Muscle of leg (tissue), 16 donors: ENCODE results near the gene CACNA2D2. TPM values are rescaled to one million over a fixed set of nuclear protein-coding genes. Genes with fewer than 3 reads are reported as not detected.
A peak's percentile ranks its signal among the peaks of the same experiment; 100 is the strongest.

Experiments used
- DNase-seq: peaks from one replicate; pipeline ENCODE4 v3.0.0; 2013
- H3K27ac ChIP-seq: one replicate; pipeline ENCODE4 v1.5.1; 2013; ENCODE audit warnings: mild to moderate bottlenecking, low read length, control low read depth
- H3K27me3 ChIP-seq: one replicate; pipeline ENCODE4 v1.6.1; 2013; ENCODE audit warnings: low read length; ENCODE audit not compliant: control insufficient read depth, insufficient read depth
- H3K36me3 ChIP-seq: one replicate; pipeline ENCODE4 v1.6.1; 2013; ENCODE audit warnings: low read length; ENCODE audit not compliant: control insufficient read depth, insufficient read depth
- H3K4me1 ChIP-seq: one replicate; pipeline ENCODE4 v1.6.1; 2013; ENCODE audit warnings: low read length; ENCODE audit not compliant: control insufficient read depth, insufficient read depth
- H3K4me3 ChIP-seq: one replicate; pipeline ENCODE4 v1.5.1; 2013; ENCODE audit warnings: low read length, control low read depth
- H3K9me3 ChIP-seq: replicated peaks from 2 replicates; pipeline ENCODE4 v1.6.1; 2013; ENCODE audit warnings: low read depth, low read length; ENCODE audit not compliant: control insufficient read depth
- WGBS: methylation state at CpG from one replicate; pipeline ENCODE4 v1.1.5; 2013; ENCODE audit warnings: missing lambda C conversion rate; ENCODE audit not compliant: insufficient coverage; 5-methylcytosine and 5-hydroxymethylcytosine counted together
- long read RNA-seq, 11 donors: transcript quantifications; one replicate each; lab custom pipeline, GENCODE V29; 2026
- polyA plus RNA-seq, 8 donors: library from polyadenylated mRNA; unstranded; fragments of 120-200 nt; gene quantifications; one replicate each; pipeline versions ENCODE4 v1.2.1 to v1.2.3, GENCODE V29; 2013; ENCODE audit warnings: inconsistent platforms in 1 of 8, low replicate concordance in 1 of 8; ENCODE audit not compliant: insufficient read length in 8 of 8, insufficient read depth in 1 of 8
- total RNA-seq: library from RNA; stranded (reverse); fragments of 120-200 nt; gene quantifications from one replicate; pipeline ENCODE4 v1.2.4, GENCODE V29; 2013

CACNA2D2 gene
- 3.0 TPM for total RNA-seq
- 10 to 100 TPM in 3 of 8 donors, 1 to 10 TPM in 5; 6.1 to 12.6 (median 9.4) TPM for polyA plus RNA-seq
- long read RNA-seq, donor 1: 0 reads
- long read RNA-seq, donor 2: 0 reads
- long read RNA-seq, donor 3: 0 reads
- long read RNA-seq, donor 4: 0 reads
- long read RNA-seq, donor 5: 0 reads
- long read RNA-seq, donor 6, full-length matches to known transcripts: 1 of 1 reads
- long read RNA-seq, donor 6, partial matches to known transcripts: 0 of 1 reads
- long read RNA-seq, donor 6, other reads (novel, unspliced or antisense): 0 of 1 reads
- long read RNA-seq, donor 7: 0 reads
- long read RNA-seq, donor 8: 0 reads
- long read RNA-seq, donor 9: 0 reads
- long read RNA-seq, donor 10: 0 reads
- long read RNA-seq, donor 11: 0 reads

DNA sequence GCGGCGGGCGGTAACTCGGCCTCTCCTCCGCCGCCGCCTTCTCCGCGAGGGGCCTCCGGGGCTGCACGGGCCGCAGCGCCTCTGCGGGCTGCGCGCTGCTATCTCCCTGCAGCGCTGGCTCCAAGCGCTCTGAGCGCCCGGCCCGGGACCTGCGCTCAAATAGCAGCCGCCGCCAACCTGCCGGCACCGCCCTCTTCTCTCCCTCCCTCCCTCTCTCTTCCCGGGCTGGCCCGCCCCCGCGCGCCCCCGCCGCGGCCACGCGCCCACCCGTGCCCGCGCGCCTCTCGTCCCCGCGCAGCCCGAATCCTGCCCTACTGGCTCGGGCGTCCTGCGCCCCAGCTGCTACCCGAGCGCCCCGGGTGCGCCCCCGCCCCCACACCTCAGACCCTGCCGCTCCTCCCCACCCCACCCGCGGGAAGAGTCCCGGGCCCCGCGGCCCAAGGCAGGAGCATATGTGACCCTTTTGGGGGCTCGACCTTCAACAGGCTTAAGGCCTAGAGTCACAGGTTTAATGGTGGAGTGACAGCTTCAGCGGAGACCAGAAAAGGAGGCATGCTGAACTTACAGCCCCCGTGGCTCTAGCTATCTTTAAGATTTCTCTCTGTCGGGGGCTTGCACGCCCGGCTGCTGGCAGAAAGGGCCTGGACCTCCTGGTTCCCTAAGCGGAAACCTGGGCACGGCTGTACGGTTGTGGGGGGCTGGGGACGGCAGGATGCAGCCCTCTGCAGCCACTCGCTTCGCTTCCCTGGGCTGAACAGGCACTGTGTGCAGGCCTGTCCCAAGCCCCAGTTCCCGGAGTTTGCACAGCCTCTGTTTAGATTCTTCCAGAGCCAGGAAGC lies at the start of gene CACNA2D2:
CACNA2D2 (minus strand) TSS at position 131 of the 839 bp plus-strand sequence. CDS start 211 bp downstream, outside the sequence.
- Histone ChIP-seq H3K27ac (peak within 1 kb of the TSS; percentile 51), H3K4me1 (peaks cover 16% of the 10 kb centered on the region), H3K27me3 (peaks cover 42% of the 10 kb centered on the region), H3K9me3 (no peaks in the 10 kb centered on the region), H3K4me3 (peak within 1 kb of the TSS; percentile 37), H3K36me3 (no peaks in the 10 kb centered on the region)
- 10% methylated on average over 43 of the region's 71 CpGs for WGBS
- peak; percentile 77 for DNase-seq

DNA sequence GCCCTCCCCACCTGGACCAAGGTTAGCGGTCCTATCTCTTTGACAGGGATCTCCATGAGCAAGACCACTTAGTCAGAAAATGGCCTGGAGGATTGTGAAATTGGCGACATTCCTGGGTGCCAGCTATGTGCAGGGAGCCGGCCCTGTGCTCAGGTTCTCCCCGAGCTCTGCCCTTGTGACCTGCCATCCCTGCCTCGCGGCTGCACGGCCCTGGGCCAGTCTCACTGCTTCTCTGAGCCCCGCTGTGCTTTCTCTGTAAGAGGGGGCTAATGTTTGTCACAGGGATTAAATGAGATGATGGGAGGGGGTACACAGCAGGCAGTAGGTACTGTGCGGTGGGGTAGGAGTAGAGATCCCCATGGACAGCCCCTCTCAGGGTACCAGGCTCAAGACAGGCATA lies 49.2 kb upstream of the CACNA2D2 start:
- Histone ChIP-seq H3K4me3 (no peak overlapping the region), H3K27ac (no peak overlapping the region), H3K4me1 (peaks cover 45% of the 10 kb centered on the region), H3K27me3 (peaks cover 2% of the 10 kb centered on the region), H3K9me3 (no peaks in the 10 kb centered on the region), H3K36me3 (no peaks in the 10 kb centered on the region)
- DNase-seq: no peak
- 69% methylated on average over 3 of the region's 9 CpGs for WGBS

DNA sequence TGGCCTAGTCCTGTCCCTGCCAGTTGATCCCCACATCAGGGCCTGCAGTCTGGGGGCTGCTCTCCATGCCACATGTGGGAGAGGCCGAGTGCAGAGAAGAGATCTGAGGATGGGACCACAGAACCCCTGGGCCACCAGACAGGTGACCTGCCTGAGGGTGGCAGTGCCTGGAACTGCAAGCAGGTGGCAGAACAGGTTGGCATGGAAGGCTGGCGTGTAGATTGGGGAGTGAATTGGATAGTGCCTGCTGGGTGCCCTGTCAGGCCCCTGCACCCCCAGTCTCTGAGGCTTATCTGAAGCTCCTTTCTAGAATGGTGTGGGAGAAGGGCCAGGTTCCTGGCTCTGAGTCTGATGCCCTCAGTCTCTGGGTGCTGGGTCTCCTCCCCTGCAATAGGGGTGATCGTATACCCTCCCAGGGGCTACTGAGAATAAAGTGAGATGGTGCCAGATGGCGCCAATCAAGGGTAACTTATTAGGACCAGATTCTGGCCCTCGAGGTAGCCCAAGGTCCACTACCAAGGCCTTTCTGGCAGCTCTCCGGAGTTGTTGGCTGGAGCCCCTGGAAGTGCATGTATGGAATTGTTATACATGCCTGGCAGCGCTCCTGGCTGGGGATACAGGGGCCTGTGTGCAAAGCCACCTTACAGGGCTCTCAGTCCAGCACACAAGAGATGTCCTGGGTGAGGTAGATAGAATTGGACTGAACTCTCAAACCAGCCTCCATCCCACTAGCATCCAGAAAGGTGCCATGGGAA lies 48.4 kb upstream of the CACNA2D2 start:
- no peak overlapping the region for H3K4me3 ChIP-seq

DNA sequence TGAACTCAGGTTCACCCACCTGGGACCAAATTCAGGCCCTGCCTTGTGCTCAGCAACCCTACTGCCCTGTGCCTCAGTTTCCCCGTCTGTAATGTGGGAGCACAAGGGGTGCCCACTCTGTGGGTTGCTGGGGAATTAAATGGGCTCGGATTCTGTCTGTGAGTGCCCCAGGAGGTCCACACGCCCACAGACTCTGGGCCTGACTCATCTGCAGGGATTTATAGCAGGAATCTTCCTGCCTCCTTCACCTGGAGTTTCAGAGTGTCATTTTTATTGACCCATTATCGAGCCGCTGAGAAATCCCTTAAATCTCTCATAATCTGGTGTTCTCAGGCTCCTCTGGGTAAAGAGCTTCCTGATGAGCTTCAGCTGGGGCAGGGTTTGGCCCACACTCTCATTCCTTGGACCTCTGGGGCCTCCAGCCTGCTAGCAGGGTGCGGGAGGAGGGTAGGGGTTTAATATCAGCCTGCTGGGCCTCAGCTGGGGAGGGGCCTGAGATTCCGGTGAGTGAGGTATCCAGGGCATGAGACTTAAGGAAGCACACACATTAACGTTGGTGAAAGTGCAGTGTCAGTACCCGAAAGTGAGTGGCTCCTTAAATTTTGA lies 47.7 kb upstream of the CACNA2D2 start:
- H3K27me3 ChIP-seq: peaks cover 2% of the 10 kb centered on the region
- H3K27ac ChIP-seq: no peak overlapping the region
- no peaks in the 10 kb centered on the region for H3K9me3 ChIP-seq
- no peaks in the 10 kb centered on the region for H3K36me3 ChIP-seq
- H3K4me1 ChIP-seq: peaks cover 35% of the 10 kb centered on the region
- WGBS: 42% methylated on average over 6 of the region's 9 CpGs
- DNase-seq: peak; percentile 42
- no peak overlapping the region for H3K4me3 ChIP-seq

More for the DNA sequence above, 48.4 kb upstream of the CACNA2D2 start:
- Histone ChIP-seq H3K36me3 (no peaks in the 10 kb centered on the region), H3K4me1 (peaks cover 37% of the 10 kb centered on the region), H3K27me3 (peaks cover 2% of the 10 kb centered on the region), H3K27ac (peak overlapping the region; percentile 13), H3K9me3 (no peaks in the 10 kb centered on the region)
- 72% methylated on average over 3 of the region's 7 CpGs for WGBS
- no peak for DNase-seq

DNA sequence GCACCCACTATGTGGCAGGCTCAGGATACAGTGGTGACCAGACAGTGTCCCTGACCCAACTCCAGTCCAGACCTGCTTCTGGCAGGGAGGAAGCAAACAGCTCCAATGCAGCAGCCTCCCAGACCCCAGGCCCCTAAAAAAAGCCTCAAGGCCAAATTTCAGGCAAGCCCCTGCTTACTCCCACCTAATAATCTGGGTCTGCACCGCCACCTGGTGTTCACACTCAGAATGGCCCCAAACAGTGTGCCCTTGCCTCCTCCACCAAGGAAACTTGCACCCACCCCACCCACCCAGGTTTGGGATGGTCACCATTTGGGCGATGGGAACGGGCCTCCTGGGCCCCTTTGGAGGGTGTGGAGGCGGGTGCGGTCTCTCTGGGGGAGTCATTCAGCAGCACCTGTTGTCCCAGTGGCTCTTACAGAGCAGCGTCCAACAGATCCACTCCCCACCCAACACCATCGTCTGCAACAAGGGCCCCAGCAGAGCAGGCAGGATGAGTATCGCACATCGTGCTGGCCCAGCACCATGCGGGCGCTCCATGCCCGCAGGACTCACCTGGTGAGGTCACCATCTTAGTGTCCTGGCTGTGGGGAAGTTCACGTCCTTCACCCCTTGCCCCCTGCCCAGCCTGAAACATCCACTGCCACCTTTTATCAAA lies 46.8 kb upstream of the CACNA2D2 start:
- DNase-seq: peak; percentile 62
- peaks cover 33% of the 10 kb centered on the region for H3K4me1 ChIP-seq
- no peak overlapping the region for H3K4me3 ChIP-seq
- WGBS: 55% methylated on average over 7 of the region's 13 CpGs
- H3K27ac ChIP-seq: no peak overlapping the region
- peaks cover under 1% of the 10 kb centered on the region for H3K27me3 ChIP-seq
- no peaks in the 10 kb centered on the region for H3K36me3 ChIP-seq
- no peaks in the 10 kb centered on the region for H3K9me3 ChIP-seq

DNA sequence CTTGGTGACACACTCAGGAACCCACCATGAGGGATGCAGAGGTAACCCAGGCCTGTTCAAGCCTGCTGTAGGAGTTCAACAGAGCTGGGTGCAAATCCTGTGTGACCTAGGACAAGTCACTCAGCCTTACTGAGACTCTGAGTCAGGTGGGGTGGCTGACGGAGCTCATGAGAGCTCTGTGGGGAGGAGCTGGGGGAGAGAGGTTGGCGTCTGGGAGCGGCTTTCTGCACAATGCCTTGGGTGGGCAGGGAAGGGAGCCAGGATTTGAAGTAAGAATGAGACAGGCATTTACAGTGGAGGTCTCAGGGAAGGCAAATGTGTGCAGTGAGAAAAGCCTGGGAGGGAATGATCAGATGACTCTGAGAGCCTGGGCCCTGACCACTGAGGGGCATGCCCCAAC lies 45.8 kb upstream of the CACNA2D2 start:
- Histone ChIP-seq H3K27me3 (no peaks in the 10 kb centered on the region), H3K4me3 (no peak overlapping the region), H3K36me3 (no peaks in the 10 kb centered on the region), H3K9me3 (no peaks in the 10 kb centered on the region), H3K27ac (no peak overlapping the region), H3K4me1 (peaks cover 27% of the 10 kb centered on the region)
- DNase-seq: no peak
- WGBS: 80% methylated on average over 3 of the region's 3 CpGs

DNA sequence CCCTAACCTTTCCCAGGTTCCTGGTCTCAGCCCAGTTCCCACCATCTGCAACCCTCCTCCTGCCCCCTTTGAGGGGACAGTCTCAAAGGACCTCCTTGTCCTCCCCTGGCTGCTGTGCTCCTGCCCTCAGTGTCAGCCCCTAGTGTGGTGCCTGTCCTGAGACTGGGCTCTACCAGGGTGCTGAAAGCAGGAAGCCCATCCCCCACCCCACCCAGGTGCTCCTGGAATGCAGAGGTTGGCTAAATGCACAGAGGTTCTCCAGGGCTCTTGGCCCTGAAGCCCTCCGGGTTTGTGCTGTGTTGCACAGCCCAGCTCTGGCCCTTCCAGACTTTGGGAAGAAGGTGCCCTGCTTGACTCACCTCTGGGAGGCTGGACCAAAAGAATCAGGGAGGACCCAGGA lies 42.3 kb upstream of the CACNA2D2 start:
- H3K4me3 ChIP-seq: no peak overlapping the region
- 44% methylated on average over 1 of the region's 1 CpG for WGBS
- H3K27me3 ChIP-seq: no peaks in the 10 kb centered on the region
- H3K36me3 ChIP-seq: no peaks in the 10 kb centered on the region
- DNase-seq: no peak
- H3K4me1 ChIP-seq: peaks cover 13% of the 10 kb centered on the region
- no peaks in the 10 kb centered on the region for H3K9me3 ChIP-seq
- H3K27ac ChIP-seq: no peak overlapping the region

DNA sequence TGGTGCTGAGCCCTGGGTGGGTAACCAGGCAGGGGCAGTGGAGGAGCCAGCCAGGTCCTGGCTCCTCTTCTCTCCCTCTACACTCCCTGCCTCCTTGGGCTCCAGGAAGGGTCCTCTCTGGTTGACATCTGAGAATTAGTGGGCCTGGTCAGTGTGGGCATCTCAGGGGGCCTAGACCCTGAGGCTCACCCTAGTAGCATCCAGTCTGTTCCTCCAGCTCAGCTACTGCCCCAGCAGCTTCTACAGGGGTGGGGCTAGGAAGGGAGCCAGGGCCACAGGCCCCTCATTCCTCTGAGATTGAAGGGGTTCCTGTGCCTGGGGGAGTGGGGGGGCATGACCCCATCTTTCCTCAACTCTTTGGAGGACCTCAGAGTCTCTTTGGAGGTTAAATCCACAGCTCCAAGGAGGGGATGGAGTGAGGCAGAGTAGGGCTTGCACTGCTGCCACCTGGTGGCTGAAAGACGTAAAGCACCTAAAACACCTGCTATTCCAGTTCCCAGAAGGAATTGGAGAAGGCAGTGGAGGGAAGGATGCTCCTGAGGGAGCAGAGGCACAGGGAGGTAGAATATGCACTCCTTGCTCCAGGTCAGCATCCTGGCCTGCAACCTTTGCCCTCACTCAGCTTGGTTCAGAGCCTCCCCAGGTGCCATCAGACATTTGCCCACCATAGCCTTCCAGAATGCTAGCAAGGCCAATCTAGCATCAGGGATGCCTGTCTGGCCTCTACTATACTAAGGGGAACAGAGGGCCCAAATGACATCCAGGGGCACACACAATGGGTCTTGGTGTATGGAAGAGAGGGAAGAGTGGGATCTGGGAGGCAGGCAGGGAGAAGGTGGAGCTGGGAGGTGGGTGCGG lies 39.0 kb upstream of the CACNA2D2 start:
- Histone ChIP-seq H3K9me3 (no peaks in the 10 kb centered on the region), H3K4me3 (no peak overlapping the region), H3K27me3 (peaks cover 5% of the 10 kb centered on the region), H3K4me1 (no peaks in the 10 kb centered on the region), H3K27ac (no peak overlapping the region), H3K36me3 (no peaks in the 10 kb centered on the region)
- DNase-seq: peak; percentile 76
- WGBS: no CpG with 5 or more reads among the region's 2 CpGs
